HepG2 (cell line): ENCODE data around the gene NID1. TPM values are rescaled to one million over a fixed set of nuclear protein-coding genes. Genes with fewer than 3 reads are reported as not detected.
A peak's percentile ranks its signal among the peaks of the same experiment; 100 is the strongest.

Experiments used
- ATF7 ChIP-seq, 2 experiments: fragments of 450-650 bp in 1 of 2; sonication (generic) in 1 of 2; formaldehyde crosslinking in 1 of 2; IDR thresholded peaks; 2 replicates each; pipeline versions ENCODE4 v1.4.0 to v1.6.1; 2016 to 2020; ENCODE audit warnings: antibody characterized with exemption in 1 of 2, mild to moderate bottlenecking in 1 of 2, missing genetic modification reagents in 1 of 2
- CEBPG ChIP-seq: IDR thresholded peaks from 2 replicates; pipeline ENCODE4 v1.6.1; 2016
- ELK4 ChIP-seq: sonication (generic); formaldehyde crosslinking; IDR thresholded peaks from 2 replicates; pipeline ENCODE4 v1.9.0; 2021; ENCODE audit warnings: missing genetic modification reagents, borderline replicate concordance
- FOXA1 ChIP-seq, 2 experiments: fragments of 450-650 bp in 1 of 2; sonication (generic) in 1 of 2; formaldehyde crosslinking in 1 of 2; IDR thresholded peaks; 2 replicates each; pipeline versions ENCODE4 v1.4.0 to v1.6.1; 2016 to 2020; ENCODE audit warnings: missing genetic modification reagents in 1 of 2
- GLI4 ChIP-seq: sonication (generic); formaldehyde crosslinking; IDR thresholded peaks from 2 replicates; pipeline ENCODE4 v1.5.1; 2020; ENCODE audit warnings: missing genetic modification reagents, mild to moderate bottlenecking, moderate library complexity, borderline replicate concordance
- ISX ChIP-seq: sonication (generic); formaldehyde crosslinking; conservative IDR thresholded peaks from 2 replicates; pipeline ENCODE4 v1.5.0; 2020; ENCODE audit warnings: missing genetic modification reagents
- NAIF1 ChIP-seq: sonication (generic); formaldehyde crosslinking; IDR thresholded peaks from 2 replicates; pipeline ENCODE4 v1.5.0; 2020; ENCODE audit warnings: mild to moderate bottlenecking, missing genetic modification reagents, borderline replicate concordance
- NFE2L1 ChIP-seq: sonication (generic); formaldehyde crosslinking; IDR thresholded peaks from 2 replicates; pipeline ENCODE4 v1.4.0; 2020; ENCODE audit warnings: missing genetic modification reagents, mild to moderate bottlenecking, borderline replicate concordance
- NFYC ChIP-seq: IDR thresholded peaks from 2 replicates; pipeline ENCODE4 v1.6.1; 2016; ENCODE audit warnings: missing genetic modification reagents, missing compliant biosample characterization
- SALL2 ChIP-seq: sonication (generic); formaldehyde crosslinking; IDR thresholded peaks from 2 replicates; pipeline ENCODE4 v1.8.1; 2023; ENCODE audit warnings: mild to moderate bottlenecking, missing genetic modification reagents, inconsistent platforms
- TARDBP ChIP-seq: sonication (generic); formaldehyde crosslinking; IDR thresholded peaks from 2 replicates; pipeline ENCODE4 v1.8.0; 2022; ENCODE audit warnings: mild to moderate bottlenecking, missing genetic modification reagents
- TBP ChIP-seq: sonication (generic); formaldehyde crosslinking; IDR thresholded peaks from 2 replicates; pipeline ENCODE4 v1.5.0; 2020; ENCODE audit warnings: missing genetic modification reagents
- ZBTB21 ChIP-seq: sonication (generic); formaldehyde crosslinking; IDR thresholded peaks from 2 replicates; pipeline ENCODE4 v1.4.0; 2020; ENCODE audit warnings: missing genetic modification reagents
- ZBTB33 ChIP-seq: sonication (generic); formaldehyde crosslinking; IDR thresholded peaks from 2 replicates; pipeline ENCODE4 v1.4.0; 2020; ENCODE audit warnings: missing genetic modification reagents
- ZFP36L1 ChIP-seq: sonication (generic); formaldehyde crosslinking; IDR thresholded peaks from 2 replicates; pipeline ENCODE4 v1.8.0; 2022; ENCODE audit warnings: mild to moderate bottlenecking, missing genetic modification reagents, moderate library complexity
- ZFYVE20 ChIP-seq: sonication (generic); formaldehyde crosslinking; IDR thresholded peaks from 2 replicates; pipeline ENCODE4 v1.8.0; 2023; ENCODE audit warnings: low read depth, mild to moderate bottlenecking, moderate library complexity, missing genetic modification reagents, borderline replicate concordance
- ZMYM4 ChIP-seq: sonication (generic); formaldehyde crosslinking; IDR thresholded peaks from 2 replicates; pipeline ENCODE4 v1.8.1; 2023; ENCODE audit warnings: mild to moderate bottlenecking, missing genetic modification reagents
- ZNF121 ChIP-seq: sonication (generic); formaldehyde crosslinking; IDR thresholded peaks from 2 replicates; pipeline ENCODE4 v1.5.0; 2020; ENCODE audit warnings: mild to moderate bottlenecking, missing genetic modification reagents
- polyA plus RNA-seq, 8 experiments: library from polyadenylated mRNA; depleted of rRNA in 3 of 8; stranded (reverse) in 7 of 8; unstranded in 1 of 8; fragments of >200 nt; fragmentation: Illumina TruSeq in 4 of 8; extraction: Trizol in 4 of 8; gene quantifications; 2 replicates each; pipeline versions ENCODE4 v1.2.1 to v1.2.3, GENCODE V29; 2011 to 2016; ENCODE audit warnings: low read depth in 4 of 8, missing spikeins in 1 of 8, mixed read lengths in 1 of 8; ENCODE audit not compliant: insufficient read depth in 1 of 8
- total RNA-seq, 5 experiments: library from RNA; depleted of rRNA; stranded (reverse); fragments of >200 nt; fragmentation: Illumina TruSeq; extraction: Trizol; gene quantifications; 2 replicates each; pipeline ENCODE4 v1.2.3, GENCODE V29; 2016; ENCODE audit warnings: low read depth in 1 of 5
- TF ChIP-seq, protein P1 (sequence below): fragments of 450-650 bp; IDR thresholded peaks from 2 replicates; pipeline ENCODE4 v1.6.1; 2017; ENCODE audit warnings: mild to moderate bottlenecking
- TF ChIP-seq, protein P2 (sequence below): IDR thresholded peaks from 2 replicates; pipeline ENCODE4 v1.6.1; 2016; ENCODE audit warnings: mild to moderate bottlenecking
- TF ChIP-seq, protein P3 (sequence below): sonication (generic); formaldehyde crosslinking; IDR thresholded peaks from 2 replicates; pipeline ENCODE4 v1.8.0; 2022; ENCODE audit warnings: mild to moderate bottlenecking, missing genetic modification reagents, moderate library complexity

Gene NID1
- total and polyA plus RNA-seq, 2 of the 13 experiments (the other 11 are each of a cell fraction or from before 2014, with no cell fraction given): 50.2 to 56.1 TPM

GRCh38 chr1:236063919-236064673 lies 794 bp downstream of the NID1 start (continued):
- TF ChIP-seq TARDBP (CRISPR knock-in tag) (peak; percentile 58; the same call in 1 of the 2 replicates), ZFYVE20 (CRISPR knock-in tag) (no peak), NAIF1 (peak; percentile 75), GLI4 (CRISPR knock-in tag) (no peak), ZFP36L1 (CRISPR knock-in tag) (peak; percentile 91; the same call in 1 of the 2 replicates), NFE2L1 (no peak), TBP (no peak), ZMYM4 (CRISPR knock-in tag) (peak; percentile 73; the same call in 1 of the 2 replicates), NFYC (CRISPR knock-in tag) (no peak; the same call in 1 of the 2 replicates), ZNF121 (CRISPR knock-in tag) (no peak), ZBTB33 (CRISPR knock-in tag) (peak; percentile 63), FOXA1 (IDR thresholded peaks at IDR 0.05) (no peak), FOXA1 (CRISPR knock-in tag; IDR thresholded peaks at IDR 0.05) (peak; percentile 35), ISX (CRISPR knock-in tag) (no peak), SALL2 (CRISPR knock-in tag) (peak; percentile 40; the same call in 1 of the 2 replicates), ATF7 (IDR thresholded peaks at IDR 0.05) (no peak), ATF7 (CRISPR knock-in tag; IDR thresholded peaks at IDR 0.05) (peak; percentile 88; the same call in 1 of the 2 replicates), CEBPG (CRISPR knock-in tag) (peak; percentile 31), ELK4 (CRISPR knock-in tag) (no peak), ZBTB21 (CRISPR knock-in tag) (peak; percentile 76)
- TF ChIP-seq, protein P1, sequence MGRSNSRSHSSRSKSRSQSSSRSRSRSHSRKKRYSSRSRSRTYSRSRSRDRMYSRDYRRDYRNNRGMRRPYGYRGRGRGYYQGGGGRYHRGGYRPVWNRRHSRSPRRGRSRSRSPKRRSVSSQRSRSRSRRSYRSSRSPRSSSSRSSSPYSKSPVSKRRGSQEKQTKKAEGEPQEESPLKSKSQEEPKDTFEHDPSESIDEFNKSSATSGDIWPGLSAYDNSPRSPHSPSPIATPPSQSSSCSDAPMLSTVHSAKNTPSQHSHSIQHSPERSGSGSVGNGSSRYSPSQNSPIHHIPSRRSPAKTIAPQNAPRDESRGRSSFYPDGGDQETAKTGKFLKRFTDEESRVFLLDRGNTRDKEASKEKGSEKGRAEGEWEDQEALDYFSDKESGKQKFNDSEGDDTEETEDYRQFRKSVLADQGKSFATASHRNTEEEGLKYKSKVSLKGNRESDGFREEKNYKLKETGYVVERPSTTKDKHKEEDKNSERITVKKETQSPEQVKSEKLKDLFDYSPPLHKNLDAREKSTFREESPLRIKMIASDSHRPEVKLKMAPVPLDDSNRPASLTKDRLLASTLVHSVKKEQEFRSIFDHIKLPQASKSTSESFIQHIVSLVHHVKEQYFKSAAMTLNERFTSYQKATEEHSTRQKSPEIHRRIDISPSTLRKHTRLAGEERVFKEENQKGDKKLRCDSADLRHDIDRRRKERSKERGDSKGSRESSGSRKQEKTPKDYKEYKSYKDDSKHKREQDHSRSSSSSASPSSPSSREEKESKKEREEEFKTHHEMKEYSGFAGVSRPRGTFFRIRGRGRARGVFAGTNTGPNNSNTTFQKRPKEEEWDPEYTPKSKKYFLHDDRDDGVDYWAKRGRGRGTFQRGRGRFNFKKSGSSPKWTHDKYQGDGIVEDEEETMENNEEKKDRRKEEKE: no peak
- TF ChIP-seq, protein P2, sequence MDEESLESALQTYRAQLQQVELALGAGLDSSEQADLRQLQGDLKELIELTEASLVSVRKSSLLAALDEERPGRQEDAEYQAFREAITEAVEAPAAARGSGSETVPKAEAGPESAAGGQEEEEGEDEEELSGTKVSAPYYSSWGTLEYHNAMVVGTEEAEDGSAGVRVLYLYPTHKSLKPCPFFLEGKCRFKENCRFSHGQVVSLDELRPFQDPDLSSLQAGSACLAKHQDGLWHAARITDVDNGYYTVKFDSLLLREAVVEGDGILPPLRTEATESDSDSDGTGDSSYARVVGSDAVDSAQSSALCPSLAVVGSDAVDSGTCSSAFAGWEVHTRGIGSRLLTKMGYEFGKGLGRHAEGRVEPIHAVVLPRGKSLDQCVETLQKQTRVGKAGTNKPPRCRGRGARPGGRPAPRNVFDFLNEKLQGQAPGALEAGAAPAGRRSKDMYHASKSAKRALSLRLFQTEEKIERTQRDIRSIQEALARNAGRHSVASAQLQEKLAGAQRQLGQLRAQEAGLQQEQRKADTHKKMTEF (CRISPR knock-in tag): peak; percentile 88
- TF ChIP-seq, protein P3, sequence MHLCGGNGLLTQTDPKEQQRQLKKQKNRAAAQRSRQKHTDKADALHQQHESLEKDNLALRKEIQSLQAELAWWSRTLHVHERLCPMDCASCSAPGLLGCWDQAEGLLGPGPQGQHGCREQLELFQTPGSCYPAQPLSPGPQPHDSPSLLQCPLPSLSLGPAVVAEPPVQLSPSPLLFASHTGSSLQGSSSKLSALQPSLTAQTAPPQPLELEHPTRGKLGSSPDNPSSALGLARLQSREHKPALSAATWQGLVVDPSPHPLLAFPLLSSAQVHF (CRISPR knock-in tag): peak; percentile 93; the same call in 1 of the 2 replicates
